ENCODE results near the gene PLA2G2C.

DNA sequence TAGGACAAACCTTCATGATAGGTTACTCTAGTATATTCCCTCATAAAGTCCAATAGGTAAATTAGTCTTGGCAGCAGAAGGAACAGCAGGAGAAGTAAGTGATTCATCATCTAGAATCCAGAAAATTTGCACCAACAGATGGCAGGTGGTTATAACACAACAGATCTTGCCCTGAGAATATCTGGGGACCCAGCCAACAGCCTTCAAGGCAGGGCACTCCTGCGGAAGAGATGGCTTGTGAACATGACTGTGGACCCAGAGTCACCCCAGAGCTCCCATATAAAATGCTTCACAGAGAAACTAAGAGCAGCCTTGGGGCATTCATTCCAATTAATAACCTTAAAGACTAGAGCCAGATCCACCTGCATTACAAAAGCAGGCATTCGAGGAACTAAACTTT is 7.9 kb upstream of the PLA2G2C start:
- no peak for TF ChIP-seq EZH2 (IDR thresholded peaks at IDR 0.05; ENCODE audit: borderline replicate concordance, low read length)
- TF ChIP-seq, protein P1, sequence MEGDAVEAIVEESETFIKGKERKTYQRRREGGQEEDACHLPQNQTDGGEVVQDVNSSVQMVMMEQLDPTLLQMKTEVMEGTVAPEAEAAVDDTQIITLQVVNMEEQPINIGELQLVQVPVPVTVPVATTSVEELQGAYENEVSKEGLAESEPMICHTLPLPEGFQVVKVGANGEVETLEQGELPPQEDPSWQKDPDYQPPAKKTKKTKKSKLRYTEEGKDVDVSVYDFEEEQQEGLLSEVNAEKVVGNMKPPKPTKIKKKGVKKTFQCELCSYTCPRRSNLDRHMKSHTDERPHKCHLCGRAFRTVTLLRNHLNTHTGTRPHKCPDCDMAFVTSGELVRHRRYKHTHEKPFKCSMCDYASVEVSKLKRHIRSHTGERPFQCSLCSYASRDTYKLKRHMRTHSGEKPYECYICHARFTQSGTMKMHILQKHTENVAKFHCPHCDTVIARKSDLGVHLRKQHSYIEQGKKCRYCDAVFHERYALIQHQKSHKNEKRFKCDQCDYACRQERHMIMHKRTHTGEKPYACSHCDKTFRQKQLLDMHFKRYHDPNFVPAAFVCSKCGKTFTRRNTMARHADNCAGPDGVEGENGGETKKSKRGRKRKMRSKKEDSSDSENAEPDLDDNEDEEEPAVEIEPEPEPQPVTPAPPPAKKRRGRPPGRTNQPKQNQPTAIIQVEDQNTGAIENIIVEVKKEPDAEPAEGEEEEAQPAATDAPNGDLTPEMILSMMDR (conservative IDR thresholded peaks at IDR 0.05 in 1 of 2, IDR thresholded peaks at IDR 0.05 in 1 of 2; ENCODE audit: extremely low read depth in 1 of 2, insufficient read depth in 1 of 2, low read depth in 1 of 2, low read length in 2 of 2), result no peak
